Esophagus squamous epithelium (tissue), 4 donors: Measurements from ENCODE around the gene PLPP4.

Experiments used
- POLR2A ChIP-seq, 4 donors: fragments of 450-650 bp; IDR thresholded peaks; one replicate each; pipeline ENCODE4 v1.6.1; 2017; ENCODE audit warnings: antibody characterized with exemption in 4 of 4, mild to moderate bottlenecking in 4 of 4, moderate library complexity in 3 of 4
- TF ChIP-seq, protein P1 (sequence below), 6 experiments: fragments of 450-650 bp in 4 of 6; fragments of 200-600 bp in 2 of 6; sonication (generic) in 2 of 6; IDR thresholded peaks; one replicate each; pipeline ENCODE4 v1.5.1; 2016 to 2019; ENCODE audit warnings: antibody characterized with exemption in 6 of 6, mild to moderate bottlenecking in 4 of 6, moderate library complexity in 4 of 6

- TF ChIP-seq, protein P1, sequence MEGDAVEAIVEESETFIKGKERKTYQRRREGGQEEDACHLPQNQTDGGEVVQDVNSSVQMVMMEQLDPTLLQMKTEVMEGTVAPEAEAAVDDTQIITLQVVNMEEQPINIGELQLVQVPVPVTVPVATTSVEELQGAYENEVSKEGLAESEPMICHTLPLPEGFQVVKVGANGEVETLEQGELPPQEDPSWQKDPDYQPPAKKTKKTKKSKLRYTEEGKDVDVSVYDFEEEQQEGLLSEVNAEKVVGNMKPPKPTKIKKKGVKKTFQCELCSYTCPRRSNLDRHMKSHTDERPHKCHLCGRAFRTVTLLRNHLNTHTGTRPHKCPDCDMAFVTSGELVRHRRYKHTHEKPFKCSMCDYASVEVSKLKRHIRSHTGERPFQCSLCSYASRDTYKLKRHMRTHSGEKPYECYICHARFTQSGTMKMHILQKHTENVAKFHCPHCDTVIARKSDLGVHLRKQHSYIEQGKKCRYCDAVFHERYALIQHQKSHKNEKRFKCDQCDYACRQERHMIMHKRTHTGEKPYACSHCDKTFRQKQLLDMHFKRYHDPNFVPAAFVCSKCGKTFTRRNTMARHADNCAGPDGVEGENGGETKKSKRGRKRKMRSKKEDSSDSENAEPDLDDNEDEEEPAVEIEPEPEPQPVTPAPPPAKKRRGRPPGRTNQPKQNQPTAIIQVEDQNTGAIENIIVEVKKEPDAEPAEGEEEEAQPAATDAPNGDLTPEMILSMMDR (IDR thresholded peaks at IDR 0.05), result no peak
- TF ChIP-seq POLR2A (IDR thresholded peaks at IDR 0.05), result no peak
Measured at GRCh38 chr10:120477021-120477742, 20.2 kb downstream of the PLPP4 start.
